Coronary artery (tissue), 2 donors: ENCODE measurements around the gene GRK5.

Experiments
- DNase-seq: peaks from one replicate; pipeline ENCODE4 v3.0.0-alpha.2; 2017; ENCODE audit warnings: low spot score
- H3K27ac ChIP-seq, 2 donors: fragments of 200-600 bp; sonication (generic); one replicate each; pipeline ENCODE4 v1.5.1; 2016 to 2019
- H3K4me3 ChIP-seq: fragments of 200-600 bp; sonication (generic); 2 replicates; pipeline ENCODE4 v1.5.1; 2016; ENCODE audit warnings: mild to moderate bottlenecking, moderate library complexity
- TF ChIP-seq, protein P1 (sequence below): fragments of 200-600 bp; sonication (generic); IDR thresholded peaks from one replicate; pipeline ENCODE4 v1.5.1; 2019; ENCODE audit warnings: antibody characterized with exemption

GRK5 gene

DNA sequence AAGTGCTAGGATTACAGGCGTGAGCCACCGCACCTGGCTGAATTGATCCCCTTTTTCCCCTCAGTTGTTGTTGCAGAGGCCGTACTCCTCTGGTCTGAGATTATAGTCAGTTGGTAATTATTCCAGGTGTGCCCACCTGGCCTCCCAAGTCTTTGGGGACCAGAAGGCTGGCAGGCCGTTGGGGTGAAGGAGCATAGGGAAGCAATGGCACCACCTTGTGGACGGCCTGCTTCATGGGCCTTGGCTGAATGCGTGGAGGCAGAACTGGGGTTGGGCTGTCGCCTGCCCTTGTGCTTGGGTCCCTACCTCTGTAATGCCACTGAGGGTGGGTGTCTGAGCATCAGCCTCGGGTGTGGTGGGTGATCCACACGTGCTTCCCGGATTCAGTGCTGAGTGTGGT is 209.5 kb downstream of the GRK5 start:
- DNase-seq, result no peak
- TF ChIP-seq, protein P1, sequence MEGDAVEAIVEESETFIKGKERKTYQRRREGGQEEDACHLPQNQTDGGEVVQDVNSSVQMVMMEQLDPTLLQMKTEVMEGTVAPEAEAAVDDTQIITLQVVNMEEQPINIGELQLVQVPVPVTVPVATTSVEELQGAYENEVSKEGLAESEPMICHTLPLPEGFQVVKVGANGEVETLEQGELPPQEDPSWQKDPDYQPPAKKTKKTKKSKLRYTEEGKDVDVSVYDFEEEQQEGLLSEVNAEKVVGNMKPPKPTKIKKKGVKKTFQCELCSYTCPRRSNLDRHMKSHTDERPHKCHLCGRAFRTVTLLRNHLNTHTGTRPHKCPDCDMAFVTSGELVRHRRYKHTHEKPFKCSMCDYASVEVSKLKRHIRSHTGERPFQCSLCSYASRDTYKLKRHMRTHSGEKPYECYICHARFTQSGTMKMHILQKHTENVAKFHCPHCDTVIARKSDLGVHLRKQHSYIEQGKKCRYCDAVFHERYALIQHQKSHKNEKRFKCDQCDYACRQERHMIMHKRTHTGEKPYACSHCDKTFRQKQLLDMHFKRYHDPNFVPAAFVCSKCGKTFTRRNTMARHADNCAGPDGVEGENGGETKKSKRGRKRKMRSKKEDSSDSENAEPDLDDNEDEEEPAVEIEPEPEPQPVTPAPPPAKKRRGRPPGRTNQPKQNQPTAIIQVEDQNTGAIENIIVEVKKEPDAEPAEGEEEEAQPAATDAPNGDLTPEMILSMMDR, result peak; percentile 37
- Histone ChIP-seq H3K27ac (peak overlapping the region in 1 of 2 donors; percentile 33), H3K4me3 (no peak overlapping the region)

DNA sequence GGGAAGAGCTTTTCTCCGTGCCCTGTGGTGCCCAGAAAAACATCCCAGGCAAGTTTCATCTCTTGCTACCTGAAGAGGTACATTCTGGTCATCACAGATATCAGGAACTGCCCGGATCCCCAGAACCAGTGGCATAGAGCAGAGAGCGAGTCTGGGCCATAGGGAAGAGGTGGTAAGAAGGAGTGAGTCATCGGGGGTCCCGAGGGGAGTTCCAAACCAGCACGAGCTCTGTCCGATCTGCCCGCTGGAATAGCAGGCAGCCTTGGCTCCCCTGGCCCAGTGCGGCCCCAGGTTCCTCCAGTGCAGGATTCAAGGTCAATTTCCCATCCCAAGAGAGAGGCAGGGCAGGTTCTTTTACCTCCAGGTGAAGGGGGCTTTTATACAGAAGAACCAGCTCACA is 210.5 kb downstream of the GRK5 start:
- Histone ChIP-seq H3K27ac (no peak overlapping the region), H3K4me3 (no peak overlapping the region)
- TF ChIP-seq, protein P1, result no peak
- DNase-seq, result no peak

DNA sequence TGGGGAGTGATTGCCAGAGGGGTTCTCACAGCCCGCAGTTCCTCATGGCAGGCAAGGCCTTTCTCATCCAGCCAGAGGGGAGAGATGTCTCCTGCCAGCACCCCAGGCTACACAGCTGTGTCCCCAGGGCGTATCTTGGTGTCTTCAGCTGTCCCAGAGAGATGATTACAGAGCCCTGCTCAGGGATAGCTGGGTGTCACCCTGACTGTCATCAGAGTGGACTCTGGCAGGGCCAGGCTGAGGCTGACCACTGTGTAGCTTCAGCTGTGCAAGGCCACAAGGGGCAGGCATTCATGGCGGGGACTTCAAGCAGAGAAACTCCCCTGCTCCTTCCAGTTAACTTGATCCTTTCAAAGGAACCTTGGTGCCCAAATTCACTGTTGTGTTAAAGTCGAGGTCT is 211.0 kb downstream of the GRK5 start:
- TF ChIP-seq, protein P1, result no peak
- Histone ChIP-seq H3K4me3 (no peak overlapping the region), H3K27ac (no peak overlapping the region)
- no peak for DNase-seq

DNA sequence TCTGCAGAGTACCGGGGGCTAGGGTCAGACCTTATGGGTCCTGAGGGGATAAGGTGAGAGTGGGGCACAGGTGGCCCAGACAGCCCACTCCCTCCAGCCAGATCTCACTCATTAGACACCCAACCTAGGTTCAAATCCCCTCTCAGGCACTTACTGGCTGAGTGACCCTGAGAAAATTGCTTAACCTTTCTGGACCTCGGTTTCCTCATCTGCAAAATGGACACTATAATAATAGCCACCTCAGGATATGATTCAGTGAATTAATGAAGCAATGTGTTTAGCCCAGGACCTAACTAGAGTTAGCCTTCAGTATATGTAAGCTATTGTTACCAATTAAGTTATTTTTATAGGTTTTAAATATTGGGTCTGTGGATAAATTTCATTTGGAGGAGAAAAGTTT is 212.6 kb downstream of the GRK5 start:
- DNase-seq, result no peak
- TF ChIP-seq, protein P1, result no peak
- Histone ChIP-seq H3K27ac (no peak overlapping the region), H3K4me3 (no peak overlapping the region)

DNA sequence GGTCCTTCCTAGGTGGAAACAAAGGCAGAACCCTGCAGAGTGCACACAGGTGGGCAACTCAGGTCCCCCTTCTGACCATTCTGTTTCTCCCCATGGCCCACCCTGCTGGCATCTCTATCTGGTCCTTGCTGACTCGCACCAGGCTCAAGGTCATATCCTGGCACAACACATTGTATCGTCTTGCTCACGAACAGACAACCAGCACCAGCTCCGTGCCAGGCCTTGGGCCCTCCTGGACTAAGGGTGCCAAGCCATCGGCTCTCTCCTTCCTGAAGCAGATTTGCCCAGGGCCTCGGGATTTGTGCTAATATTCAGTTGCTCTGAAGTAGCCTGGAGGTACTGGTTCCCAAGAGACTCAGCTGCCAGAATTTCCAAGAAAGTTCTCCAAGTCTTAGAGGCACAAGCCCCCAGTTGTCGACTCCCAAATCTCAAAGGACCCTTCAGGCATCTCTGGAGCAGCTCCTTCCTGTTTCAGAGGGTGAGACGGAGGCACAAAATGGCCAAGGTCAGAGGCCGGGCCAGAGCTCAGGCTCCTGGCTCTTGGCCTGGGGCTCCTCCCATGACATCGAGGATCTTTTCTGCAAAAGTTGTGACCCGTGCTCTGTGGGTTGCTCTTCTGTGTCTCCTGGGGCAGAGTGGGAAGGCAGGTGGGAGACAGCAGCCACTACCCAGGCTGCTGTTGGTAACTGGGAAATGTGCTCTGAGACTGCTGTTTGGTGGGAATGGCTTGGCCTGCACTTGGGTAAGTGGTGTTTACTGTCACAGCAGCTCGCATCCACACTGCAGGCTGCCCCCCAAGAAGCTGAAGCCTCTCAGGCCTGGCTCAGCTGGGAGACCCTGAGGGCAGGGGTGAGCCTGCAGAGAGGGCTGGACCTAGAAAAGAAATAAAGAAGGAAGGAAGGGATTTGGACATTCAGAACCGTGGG is 213.8 kb downstream of the GRK5 start:
- no peak for DNase-seq
- H3K4me3 ChIP-seq, result no peak overlapping the region
- H3K27ac ChIP-seq, result peak overlapping the region; percentile 18 to 63
- TF ChIP-seq, protein P1, result no peak

DNA sequence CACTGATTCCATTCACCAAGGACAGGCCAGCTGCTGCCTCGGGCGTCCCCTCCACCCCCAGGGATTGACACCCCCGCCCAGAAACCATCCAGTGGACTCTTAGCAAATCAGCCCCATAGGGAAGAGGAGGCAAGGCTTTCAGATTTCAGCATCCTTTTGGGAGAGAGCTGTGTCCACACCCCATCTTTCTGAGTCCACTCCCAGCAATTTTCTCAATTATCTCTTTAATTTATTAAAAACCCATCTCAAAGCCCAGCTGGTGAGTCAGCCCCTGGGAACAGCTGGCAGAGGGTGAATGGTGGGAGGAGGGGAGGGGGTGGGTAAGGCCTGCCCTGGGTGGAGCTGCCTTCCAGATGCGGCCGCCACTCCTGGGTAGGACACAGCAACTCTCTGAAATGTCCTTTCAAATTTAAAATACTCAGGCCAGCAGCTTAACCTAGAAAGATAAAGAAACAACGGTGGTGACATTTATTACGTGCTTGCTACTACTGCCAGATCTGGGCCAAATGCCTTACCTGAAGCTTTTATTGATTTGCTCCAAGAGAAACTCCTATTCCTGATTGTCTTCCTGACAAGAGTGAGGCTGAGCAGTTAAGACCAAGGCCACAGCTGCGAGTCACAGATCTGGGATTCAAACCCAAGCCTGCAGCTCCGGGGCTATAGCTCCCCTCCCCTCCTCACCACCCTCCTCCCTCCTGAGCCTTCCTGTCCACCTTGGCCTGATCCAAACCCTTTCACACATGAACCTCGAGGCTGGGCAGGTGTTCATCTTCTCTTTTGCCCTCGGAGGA is 214.7 kb downstream of the GRK5 start:
- TF ChIP-seq, protein P1, result no peak
- peak overlapping the region; percentile 18 to 63 for H3K27ac ChIP-seq
- DNase-seq, result no peak
- H3K4me3 ChIP-seq, result no peak overlapping the region
